ENCODE data around the gene SUMO4.

SUMO4 gene

DNA sequence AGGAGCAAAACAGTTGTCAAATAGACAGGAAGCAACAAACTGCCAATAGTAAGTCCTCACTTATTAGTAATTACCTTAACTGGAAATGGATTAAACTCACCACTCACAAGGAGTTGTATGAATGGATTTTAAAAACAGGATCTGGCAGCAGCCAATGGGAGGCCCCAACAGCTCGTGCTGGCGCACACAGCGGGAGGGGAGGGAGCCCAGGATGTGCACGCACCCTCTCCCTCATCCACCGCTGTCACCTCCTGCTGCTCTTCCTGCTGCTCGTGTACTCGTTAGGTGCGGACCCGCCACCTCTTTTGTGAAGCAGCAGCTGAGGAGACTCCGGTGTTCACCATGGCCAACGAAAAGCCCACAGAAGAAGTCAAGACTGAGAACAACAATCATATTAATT is at the start of gene SUMO4:
SUMO4 (plus strand) TSS at position 213 of the 400 bp plus-strand sequence; CDS start at position 343, 130 bp downstream.
- DNase-seq, result no peak

DNA sequence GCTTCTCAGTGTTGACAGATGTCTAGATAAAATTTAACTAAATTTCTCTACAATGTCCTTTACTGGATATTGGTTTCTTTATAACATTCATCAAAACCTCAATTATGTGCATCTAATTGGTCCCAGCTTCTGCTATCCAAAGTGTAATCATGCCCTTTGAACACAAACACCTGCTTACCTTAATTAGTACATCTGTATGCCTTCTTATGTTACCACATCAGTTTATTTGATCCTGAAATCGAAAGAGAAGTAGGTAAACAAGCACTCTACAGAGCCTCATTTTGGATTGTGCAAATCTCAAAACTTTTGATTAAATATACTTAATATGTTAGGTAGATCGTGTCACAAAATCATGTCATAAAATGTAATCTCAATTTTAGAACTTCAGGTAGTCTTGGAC is 46.1 kb upstream of the SUMO4 start:
- DNase-seq, result no peak

DNA sequence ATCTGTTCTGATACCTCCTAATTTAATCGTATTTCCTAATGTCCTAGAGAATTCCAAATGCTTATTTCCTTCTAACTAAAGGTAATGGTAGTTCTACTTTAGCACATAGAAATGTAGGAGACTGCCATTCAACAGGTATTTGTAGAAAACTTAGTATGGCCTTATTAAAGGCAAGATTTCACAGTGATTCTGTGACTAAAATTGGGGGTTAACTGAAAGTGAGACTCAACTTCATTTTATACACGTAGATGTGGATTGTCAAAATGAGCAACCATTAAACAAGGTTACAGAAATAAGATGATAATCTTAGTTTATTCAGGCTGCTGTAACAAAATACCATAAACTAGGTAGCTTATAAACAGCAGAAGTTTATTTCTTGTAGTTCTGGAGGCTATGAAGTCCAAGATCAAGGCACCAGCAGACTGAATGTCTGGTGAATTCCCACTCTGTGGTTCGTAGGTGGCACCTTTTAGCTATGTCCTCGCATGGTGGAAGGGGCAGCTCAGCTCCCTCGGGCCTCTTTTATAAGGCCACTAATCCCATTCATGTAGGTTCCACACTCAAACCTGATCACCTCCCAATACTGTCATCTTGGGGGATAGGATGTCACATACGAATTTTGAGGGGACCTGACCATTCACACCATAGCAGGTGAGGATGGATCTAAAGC is 43.8 kb upstream of the SUMO4 start:
- DNase-seq, result no peak

DNA sequence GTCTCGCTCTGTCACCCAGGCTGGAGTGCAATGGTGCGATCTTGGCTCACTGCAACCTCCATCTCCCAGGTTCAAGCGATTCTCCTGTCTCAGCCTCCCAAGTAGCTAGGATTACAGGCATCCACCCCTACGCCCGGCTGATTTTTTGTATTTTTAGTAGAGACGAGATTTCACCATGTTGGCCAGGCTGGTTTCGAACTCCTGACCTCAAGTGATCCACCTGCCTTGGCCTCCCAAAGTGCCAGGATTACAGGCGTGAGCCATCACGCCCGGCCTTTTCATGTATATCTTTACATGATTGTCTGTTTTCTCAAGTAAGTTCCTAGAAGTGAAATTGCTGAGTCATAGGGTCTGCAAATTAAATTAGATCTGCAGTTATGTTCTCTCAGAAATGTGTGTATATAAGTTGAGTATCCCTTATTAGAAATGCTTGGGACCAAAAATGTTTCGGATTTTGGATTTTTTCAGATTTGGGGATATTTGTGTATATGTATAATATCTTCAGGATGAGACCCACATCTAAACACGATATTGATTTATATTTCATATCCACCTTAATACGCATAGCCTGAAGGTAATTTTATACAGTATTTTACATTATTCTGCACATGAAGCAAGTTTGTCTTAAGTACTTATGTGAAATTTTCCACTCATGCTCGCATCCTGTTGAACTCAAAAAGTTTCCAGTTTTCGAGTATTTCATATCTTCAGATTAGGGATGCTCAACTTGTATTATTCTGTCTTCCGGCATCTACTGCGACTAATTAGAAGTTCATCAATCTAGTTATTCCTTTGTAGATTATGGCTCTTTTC is 42.1 kb upstream of the SUMO4 start:
- DNase-seq, result no peak

DNA sequence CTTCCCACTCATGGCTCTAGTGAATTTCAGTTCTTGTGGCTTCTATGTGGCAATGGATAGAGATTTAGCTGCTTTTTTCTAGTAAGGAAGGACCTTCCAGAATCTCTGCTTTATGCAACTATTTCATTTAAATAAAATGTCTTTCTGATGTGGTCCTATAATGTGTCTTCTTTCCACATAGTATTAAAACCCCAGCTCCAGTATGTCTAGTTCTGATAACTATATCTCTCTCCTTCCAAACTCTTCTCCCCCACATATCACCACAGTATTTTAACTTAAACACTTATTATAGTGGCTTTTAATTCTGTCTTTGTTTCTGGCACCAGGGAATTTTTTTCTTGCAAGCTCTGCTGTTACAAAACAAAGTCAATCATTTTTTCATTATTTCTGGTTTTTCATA is 40.6 kb upstream of the SUMO4 start:
- DNase-seq, result no peak

DNA sequence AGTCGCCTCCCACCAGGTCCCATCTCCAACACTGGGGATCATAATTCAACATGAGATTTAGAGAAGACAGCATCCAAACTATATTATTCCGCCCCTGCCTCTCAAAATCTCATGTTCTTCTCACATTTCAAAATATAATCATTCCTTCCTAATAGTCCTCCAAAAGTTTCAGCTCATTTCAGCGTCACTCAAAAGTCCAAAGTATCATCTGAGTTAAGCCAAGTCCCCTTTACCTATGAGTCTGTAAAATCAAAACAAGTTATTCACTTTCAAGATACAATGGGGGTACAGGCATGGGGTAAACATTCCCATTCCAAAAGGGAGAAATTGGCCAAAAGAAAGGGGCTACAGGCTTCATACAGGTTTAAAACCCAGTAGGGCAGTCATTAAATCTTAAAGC is 39.5 kb upstream of the SUMO4 start:
- no peak for DNase-seq

DNA sequence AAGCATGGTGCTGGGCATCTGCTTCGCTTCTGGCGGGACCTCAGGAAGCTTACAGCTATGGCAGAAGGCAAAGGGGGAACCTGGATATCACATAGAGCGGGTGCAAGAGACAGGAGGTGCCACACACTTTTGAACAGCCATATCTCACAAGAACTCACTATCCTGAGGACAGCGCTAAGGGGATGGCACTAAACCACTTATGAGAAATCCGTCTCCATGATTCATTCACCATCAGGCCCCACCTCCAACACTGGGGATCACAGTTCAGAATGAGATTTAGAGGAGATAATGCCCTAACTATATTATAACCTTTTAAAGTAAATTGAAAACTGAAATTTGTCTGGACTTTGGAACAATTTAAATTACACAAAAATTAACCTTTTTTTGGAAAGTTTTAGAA is 37.8 kb upstream of the SUMO4 start:
- no peak for DNase-seq

DNA sequence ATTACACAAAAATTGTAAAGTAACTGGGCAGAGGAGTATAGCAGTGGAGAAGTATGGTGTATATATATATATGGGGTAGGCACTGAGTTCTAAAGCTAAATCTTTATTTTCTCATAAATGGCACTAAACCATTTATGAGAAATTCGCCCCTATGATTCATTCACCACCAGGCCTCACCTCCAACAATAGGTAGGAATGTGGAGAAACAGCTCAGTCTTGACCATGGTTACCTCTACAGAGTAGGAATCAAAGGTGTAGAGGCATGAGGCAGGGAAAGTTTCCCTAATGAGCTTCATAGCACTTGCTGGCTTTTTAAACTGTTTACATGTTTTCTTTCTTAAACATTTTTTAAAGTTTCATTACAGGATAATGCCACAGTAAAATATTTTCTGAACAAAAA is 36.9 kb upstream of the SUMO4 start:
- no peak for DNase-seq

DNA sequence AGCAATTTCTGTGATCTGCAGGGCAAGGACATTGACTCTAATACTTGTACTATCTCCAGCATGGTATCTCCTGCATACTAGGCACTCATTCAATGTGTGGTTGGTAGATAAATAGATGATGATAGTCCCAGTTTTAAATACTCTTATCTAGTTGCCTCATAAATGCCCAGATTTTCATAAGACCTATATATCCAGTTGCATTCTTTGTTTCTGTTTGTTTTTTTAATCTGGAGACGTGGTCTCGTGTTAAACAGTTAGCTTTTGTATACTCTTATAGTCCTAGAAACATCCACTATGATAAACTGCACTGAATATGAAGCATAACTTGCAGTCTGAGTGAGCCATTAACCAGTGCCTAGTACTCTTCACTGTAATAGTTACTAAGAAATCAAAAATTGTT is 35.5 kb upstream of the SUMO4 start:
- DNase-seq, result no peak

DNA sequence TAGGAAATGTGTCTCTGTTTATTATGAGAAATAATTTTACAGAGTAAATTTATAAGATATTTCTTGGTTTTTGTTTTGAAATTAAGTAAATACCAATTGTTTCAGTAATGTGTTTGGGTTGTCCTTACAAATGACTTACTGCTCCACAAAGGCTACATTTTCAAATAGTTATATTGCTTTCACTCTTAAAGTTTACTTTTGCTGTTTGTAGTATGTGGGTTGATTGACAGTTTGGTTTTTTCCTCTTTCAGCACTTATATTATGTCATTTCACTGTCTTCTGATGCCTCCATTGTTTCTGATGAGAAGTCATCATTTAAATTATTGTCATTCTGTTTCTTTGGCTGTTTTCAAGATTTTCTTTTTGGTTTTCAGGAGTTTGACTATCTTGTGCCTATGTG is 34.9 kb upstream of the SUMO4 start:
- DNase-seq, result no peak

DNA sequence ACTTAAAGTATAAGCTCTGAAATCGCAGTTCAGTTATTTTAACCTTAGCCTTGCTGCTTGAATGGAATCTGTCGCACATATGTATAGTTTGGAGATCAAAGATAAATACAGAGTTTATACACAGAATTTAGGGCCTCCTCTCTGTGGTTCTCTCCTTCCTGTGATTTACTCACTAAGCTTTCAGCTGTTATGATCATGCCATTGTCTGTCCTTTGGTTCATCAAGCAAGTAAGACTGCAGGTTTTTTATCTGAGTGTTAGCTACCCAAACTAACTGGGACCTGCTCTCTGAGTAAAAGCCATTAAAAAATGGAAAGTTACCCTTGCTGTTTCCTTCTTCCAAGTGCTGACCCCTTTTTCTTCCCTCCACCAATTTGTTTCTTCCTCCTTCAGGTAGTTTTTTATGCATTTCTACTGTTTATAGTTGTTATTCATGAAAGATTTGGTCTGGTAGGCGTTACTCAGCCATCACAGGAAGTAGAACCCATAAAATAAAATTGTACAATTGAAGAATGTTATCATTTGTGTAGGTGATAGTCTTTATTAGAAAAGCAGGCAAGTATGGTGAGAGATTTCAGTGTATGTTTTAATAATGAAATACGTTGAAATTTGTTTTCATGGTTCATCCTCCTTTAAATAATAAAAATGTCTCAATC is 33.7 kb upstream of the SUMO4 start:
- DNase-seq, result no peak

DNA sequence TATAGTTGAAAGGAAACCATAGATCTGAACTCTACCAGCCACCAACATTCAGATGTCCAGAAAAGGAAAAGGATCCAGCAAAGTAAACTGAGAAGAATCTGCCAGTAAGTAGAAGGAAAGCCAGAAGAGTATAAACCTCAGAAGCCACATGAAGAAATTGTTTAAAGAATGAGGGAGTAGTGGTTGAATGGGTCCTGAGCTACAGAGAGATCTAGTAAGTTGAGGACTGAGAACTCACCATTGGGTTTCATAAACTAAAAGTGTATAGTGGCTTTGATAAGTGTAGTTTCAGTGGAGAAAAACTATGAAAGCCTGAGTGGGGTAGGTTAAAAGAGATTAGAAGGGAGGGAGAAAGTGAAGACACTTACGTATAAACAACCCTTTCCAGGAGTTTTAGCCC is 32.0 kb upstream of the SUMO4 start:
- no peak for DNase-seq

DNA sequence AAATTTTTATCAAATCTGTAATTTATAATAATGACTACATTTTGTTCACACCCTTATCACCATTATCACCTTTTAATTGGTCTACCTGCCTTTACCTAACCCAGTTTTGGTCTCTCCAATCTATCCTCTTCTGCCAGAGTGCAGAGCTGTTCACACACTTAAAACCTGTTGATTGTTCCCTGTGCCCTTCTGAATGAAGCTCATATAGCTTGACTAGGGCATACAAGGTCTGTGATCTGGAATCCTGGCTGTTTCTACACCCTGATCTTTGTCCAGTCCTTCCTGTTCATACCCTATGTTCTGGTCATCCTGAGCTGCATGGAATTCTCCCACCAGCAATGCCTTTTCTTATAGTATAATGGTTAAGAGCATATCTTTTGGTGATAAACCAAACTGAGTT is 28.9 kb upstream of the SUMO4 start:
- no peak for DNase-seq

DNA sequence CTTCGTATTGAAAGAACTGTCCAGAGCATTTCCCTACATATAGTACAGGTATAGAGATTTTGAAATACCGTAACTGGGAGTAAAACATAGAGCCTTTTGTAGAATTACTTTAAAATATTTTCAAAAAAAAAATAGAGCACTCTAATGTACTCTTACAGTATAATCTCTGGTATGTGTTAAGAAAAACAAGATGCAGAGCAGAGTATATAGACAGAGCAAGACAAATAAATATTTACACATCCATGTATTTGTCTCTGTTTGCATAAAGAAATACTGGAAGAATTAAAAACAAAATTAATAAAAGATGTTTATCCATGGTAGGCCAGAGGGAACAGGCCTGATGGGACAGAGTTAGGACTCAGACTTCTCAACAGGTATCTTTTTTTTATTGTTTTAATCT is 28.0 kb upstream of the SUMO4 start:
- DNase-seq, result no peak

DNA sequence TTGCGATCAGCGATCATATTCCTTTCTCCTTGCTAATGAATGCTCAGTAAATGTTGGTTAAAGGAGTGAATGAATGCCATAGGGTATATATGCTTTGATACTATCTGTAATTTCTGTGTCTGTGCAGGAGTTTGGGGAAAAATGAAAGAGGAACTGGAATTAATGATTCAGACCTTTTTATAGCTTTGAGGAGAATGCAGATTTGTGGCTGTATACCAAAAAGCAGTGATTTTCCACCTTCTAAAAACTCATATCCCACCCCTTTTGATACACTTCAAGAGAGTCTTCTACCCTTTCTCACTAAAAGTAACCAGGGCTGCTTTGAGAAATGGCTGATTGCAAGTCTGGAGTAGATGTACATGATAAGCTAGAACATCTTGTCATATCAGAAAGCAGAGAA is 26.6 kb upstream of the SUMO4 start:
- no peak for DNase-seq

DNA sequence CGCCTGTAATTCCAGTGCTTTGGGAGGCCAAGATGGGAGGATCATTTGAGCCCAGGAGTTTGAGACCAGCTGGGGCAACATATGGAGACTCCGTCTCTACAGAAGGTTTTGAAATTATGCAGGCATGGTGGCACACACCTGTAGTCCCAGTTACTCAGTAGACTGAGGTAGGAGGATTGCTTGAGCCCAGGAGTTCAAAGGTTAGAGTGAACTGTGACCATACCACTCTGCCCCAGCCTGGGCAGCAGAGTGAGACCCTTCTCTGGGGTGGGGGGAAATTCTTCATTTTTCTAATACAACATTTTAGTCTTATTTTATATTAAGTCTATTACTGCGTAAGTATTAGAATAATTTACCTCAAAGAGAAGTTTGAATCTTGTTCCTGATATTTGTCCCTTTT is 20.1 kb upstream of the SUMO4 start:
- no peak for DNase-seq

DNA sequence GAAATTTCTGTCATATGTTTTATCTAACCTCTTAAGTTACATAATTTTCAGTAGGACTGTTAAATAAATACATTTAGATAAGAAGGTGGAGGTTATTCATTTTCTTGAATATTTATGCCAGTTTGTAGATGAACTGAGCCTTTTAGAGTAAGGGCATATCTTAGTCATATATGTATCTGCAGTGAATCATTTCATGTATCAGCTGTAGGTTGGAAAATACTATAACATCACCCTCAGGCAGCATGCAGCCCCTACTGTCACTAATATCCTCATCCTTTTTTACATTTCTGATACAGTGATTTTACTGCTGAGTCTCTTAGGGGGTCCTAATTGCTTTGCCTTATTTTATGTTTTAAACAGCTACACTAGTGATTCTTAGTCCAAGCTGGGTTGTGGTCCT is 19.5 kb upstream of the SUMO4 start:
- DNase-seq, result no peak

DNA sequence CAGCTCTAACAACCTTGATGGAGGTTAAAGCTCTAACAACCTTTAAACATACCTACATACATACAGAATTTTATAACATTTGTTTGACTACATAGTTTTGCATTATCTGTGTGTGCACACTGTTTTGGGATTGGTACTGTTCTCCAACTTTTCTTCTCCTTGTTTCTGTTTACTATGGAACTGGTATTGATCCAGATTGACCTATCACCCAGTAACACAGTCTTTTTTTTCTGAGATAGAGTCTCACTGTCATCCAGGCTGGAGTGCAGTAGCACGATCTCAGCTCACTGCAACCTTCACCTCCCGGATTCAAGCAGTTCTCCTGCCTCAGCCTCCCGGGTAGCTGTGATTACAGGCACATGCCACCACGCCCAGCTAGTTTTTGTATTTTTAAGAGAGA is 16.7 kb upstream of the SUMO4 start:
- no peak for DNase-seq

DNA sequence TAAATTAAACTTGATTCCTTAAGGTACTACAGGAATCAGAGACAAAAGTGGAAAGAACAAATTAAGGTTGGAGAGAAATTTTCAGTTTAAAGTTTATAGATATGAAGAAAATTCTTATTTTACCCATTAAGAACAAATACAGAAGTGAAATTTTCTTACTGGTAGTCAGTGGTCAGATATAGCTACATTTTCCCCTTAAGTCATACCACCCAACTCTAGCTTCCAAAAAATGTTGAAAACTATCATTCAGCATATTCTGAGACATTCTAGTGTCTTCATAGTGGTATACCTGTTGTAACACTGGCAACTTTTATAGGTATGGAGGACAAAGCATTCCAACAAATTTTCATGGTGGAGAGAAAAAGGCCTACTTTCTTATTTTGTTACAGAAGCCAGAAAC is 15.6 kb upstream of the SUMO4 start:
- DNase-seq, result no peak

DNA sequence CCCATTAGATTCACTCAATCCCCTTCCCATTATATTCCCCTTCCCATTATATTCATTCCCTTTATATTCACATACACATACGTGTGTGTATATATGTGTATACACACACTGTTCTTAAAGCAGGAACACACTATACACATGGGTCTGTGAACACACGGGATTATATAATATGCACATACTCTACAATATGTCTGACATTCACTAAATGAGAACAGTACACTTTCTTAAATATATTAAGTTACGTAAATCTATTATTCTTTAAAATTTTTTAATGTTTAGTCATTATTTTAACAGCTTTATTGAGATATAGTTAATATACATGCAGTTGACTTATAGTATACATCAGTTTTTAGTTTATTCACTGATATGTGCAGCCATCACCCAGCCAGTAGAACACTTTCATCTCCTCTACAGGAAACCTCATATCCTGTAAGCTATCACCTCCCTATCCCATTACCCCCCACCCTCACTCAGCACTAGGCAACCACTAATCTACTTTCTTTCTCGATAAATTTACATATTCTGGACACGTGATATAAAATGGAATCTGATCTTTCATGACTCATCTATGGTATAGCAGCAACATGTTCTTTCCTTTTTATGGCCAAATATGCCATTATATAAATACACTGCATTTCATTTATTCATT is 13.9 kb upstream of the SUMO4 start:
- no peak for DNase-seq

DNA sequence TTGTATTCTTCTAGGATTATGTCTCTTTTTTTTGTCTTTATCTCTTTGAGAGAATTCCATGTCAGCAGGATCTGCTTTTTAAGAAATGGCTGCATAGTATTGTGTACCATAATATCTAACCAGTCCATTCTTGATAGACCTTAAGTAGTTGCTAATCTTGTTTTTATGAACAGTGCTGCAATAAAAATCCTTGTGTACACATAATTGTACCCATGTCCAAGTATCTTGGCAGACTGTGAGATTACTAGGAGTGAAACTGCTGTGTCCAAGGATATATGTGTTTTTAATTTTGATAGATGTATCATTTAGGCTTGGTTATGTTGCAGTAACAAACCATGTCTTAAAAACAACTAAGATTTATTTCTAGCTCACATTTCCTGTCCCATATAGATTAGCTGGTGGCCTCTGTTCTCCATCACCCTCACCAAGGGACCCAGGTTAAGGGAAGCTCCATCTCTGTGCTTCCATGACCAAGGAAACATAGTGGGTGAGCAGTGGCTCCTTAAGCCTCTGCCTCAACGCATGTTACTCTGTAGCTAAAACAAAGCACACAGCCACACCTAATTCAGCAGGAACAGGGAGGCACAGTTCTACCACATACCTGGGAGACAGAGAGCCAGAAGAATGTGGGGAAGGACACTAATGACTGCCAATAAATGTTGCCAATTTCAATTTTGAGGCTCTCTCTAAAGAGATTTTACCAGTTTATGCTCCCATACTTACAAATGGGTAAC is 12.1 kb upstream of the SUMO4 start:
- no peak for DNase-seq

DNA sequence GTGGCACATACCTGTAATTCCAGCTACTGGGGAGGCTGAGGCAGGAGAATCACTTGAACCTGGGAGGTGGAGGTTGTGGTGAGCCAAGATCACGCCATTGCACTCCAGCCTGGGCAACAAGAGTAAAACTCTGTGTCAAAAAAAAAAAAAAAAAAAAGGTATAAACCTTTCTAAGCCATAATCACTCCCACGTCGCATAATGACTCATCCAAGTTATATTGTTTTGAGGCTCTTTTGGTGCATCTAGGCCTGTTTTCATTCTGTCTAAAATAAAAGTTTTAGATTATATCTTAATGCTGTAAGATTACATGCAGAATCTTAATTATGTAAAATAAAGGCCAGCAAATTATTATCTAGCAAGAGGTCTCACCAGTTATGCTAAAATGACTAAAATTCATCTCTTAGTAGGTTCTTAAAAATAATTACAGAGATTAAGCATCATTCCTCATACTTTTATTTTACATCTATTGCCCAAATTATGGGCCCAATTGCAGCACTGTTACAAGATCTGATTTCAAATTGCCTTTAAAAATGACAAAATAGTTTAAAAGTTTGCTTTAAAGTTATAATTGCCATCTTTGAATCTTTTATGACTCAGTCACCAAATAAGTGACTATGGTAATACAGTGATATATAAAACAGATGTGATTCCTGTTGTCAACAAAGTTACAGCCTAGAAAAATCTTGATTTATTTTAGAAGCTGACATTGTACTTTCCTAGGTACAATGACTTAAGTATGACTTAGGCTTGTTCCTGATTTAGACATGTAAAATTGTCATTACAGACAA is 10.4 kb upstream of the SUMO4 start:
- no peak for DNase-seq

All from right hindlimb (tissue), 1 donor.